ENCODE results near the gene CNGB1. TPM values are rescaled to one million over a fixed set of nuclear protein-coding genes. Genes with fewer than 3 reads are reported as not detected.

The CNGB1 gene
- total RNA-seq, 1 experiment from 2014 or later, result not detected

DNA sequence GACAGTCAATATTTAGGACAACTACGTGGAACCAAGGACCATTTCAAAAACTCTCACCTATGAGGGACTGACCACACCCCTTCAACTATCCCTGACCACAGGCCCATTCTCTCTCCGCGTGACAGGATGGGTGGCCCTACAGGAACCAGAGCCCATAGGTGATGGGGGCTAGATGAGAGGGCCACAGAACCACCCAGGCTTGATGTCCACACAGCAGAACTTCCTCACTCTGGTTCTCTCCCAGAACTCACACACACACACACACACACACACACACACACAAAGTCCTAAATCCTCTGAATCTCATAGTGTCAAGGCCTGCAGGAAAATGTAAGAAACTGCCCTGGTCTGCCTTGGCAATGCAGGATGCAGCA, 28.1 kb upstream of the CNGB1 start (continued):
- TF ChIP-seq SP1 (IDR thresholded peaks at IDR 0.05; ENCODE audit: low read depth) (no peak), ELF1 (IDR thresholded peaks at IDR 0.05; ENCODE audit: borderline replicate concordance, low read depth) (no peak)

DNA sequence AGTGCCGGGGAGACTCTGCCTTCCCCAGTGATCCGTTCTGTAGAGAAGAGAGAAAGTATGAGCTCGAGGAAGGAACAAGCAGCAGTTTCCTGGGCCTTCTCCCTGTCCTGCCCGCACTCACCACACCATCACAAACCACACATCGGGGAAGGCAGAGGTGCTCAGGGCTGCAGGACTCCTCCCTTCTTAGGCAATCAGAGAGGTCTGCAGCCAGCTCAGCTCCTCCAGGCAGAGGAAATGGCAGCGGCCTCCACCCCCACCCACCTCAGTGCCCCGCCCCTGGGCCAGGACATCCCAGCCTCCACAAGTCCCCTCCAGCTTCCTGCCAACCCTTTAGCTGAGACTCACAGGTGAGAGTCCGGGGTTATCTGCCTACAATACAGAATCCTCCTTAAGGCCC, 27.6 kb upstream of the CNGB1 start:
- DNase-seq (ENCODE audit: low read depth, low spot score), result no peak
- TF ChIP-seq, protein P1, sequence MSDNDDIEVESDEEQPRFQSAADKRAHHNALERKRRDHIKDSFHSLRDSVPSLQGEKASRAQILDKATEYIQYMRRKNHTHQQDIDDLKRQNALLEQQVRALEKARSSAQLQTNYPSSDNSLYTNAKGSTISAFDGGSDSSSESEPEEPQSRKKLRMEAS (IDR thresholded peaks at IDR 0.05), result no peak
- TF ChIP-seq CBX3 (IDR thresholded peaks at IDR 0.05; ENCODE audit: low read depth), result no peak
- no peak for TF ChIP-seq ELF1 (IDR thresholded peaks at IDR 0.05; ENCODE audit: borderline replicate concordance, low read depth)
- TF ChIP-seq TCF7L2 (IDR thresholded peaks at IDR 0.05; ENCODE audit: borderline replicate concordance, extremely low read depth, insufficient read depth, insufficient read length), result no peak
- no peak for TF ChIP-seq CEBPB (IDR thresholded peaks at IDR 0.05; ENCODE audit: low read depth)
- no peak for TF ChIP-seq EZH2phosphoT487 (IDR thresholded peaks at IDR 0.05; ENCODE audit: borderline replicate concordance)
- Histone ChIP-seq H3K4me3 (replicated peaks in 1 of 2; ENCODE audit: low read depth in 1 of 2, low read length in 2 of 2) (no peak overlapping the region), H3K9me3 (ENCODE audit: control insufficient read depth in 1 of 2, insufficient read depth in 1 of 2, low read depth in 1 of 2, low read length in 2 of 2) (no peaks in the 10 kb centered on the region), H3K9ac (ENCODE audit: low read length) (no peak overlapping the region), H3K9me2 (ENCODE audit: insufficient read depth) (no peaks in the 10 kb centered on the region), H3K4me1 (ENCODE audit: control insufficient read depth in 1 of 2, insufficient read depth in 2 of 2, low read length in 2 of 2) (peaks cover 18 to 41% of the 10 kb centered on the region in 2 experiments; a peak in 3 of 4 replicates), H4K20me1 (ENCODE audit: insufficient read depth) (no peaks in the 10 kb centered on the region), H3K27ac (ENCODE audit: low read depth, low read length) (no peak overlapping the region), H3K36me3 (ENCODE audit: control insufficient read depth in 1 of 2, insufficient read depth in 2 of 2, low read length in 2 of 2) (peaks cover 8% of the 10 kb centered on the region in 2 experiments; a peak in 2 of 4 replicates), H3K79me2 (ENCODE audit: insufficient read depth, low read length) (peaks cover 9% of the 10 kb centered on the region), H2AFZ (ENCODE audit: low read depth, low read length, poor library complexity, severe bottlenecking) (no peak overlapping the region), H3K4me2 (ENCODE audit: low read length) (peak overlapping the region; percentile 99), H3K27me3 (ENCODE audit: insufficient read depth, low read length) (no peaks in the 10 kb centered on the region)
- ChIA-PET POLR2A (no interaction called here), RAD21 (ENCODE audit: low non-redundant PET in 1 of 2, low total read pairs in 2 of 2, uncharacterized antibody in 2 of 2, unreplicated experiment in 2 of 2) (no interaction called here), CTCF (interaction anchor here (0.9 to 1.0 kb wide), 2 partner anchors 104 to 240 kb away, joined by 3 read pairs; no protein-coding TSS in a partner anchor)
- no TSS peak for BruUV-seq (replicated peaks)
- intact Hi-C loops (cut with micrococcal nuclease), result no loop called here
- ATAC-seq, result no peak

All from HCT116 (cell line).